A673 (cell line): ENCODE data around the gene RASGEF1C. TPM values are rescaled to one million over a fixed set of nuclear protein-coding genes. Genes with fewer than 3 reads are reported as not detected.

ENCODE experiments used
- BruUV-seq: library from RNA; stranded (reverse); fragments of 400-500 nt; replicated peaks from 2 replicates; lab custom pipeline; 2021; lab: Mats Ljungman, UMichigan
- CTCF ChIA-PET: fragments of 300-600 bp; sonication (Branson Sonifier 250); formaldehyde crosslinking; loops from one replicate; lab custom pipeline; 2022; ENCODE audit warnings: antibody characterized with exemption; lab: Charles Lee
- POLR2A ChIA-PET: fragments of 300-600 bp; sonication (Branson Sonifier 250); formaldehyde crosslinking; loops from one replicate; lab custom pipeline; 2022; ENCODE audit warnings: antibody characterized with exemption; ENCODE audit not compliant: low non-redundant PET; lab: Charles Lee
- DNase-seq: peaks from one replicate; pipeline ENCODE4 v3.0.0-alpha.2; 2015; ENCODE audit warnings: low spot score
- H3K27ac ChIP-seq: fragments of 200-600 bp; sonication (generic); 2 replicates; pipeline ENCODE4 v1.5.1; 2016; ENCODE audit warnings: mixed run types, low read depth, mild to moderate bottlenecking, mixed read lengths, antibody characterized with exemption, low read length; ENCODE audit not compliant: poor library complexity, severe bottlenecking
- H3K27me3 ChIP-seq: fragments of 200-600 bp; sonication (generic); replicated peaks from 2 replicates; pipeline ENCODE4 v1.6.1; 2017; ENCODE audit warnings: mixed run types, low read depth, mild to moderate bottlenecking, mixed read lengths, antibody characterized with exemption, low read length; ENCODE audit not compliant: insufficient read depth, poor library complexity
- H3K36me3 ChIP-seq: fragments of 200-600 bp; sonication (generic); 2 replicates; pipeline ENCODE4 v1.6.1; 2016; ENCODE audit warnings: mixed run types, mild to moderate bottlenecking, mixed read lengths, antibody characterized with exemption, low read length; ENCODE audit not compliant: insufficient read depth, poor library complexity, severe bottlenecking
- H3K4me1 ChIP-seq: fragments of 200-600 bp; sonication (generic); 2 replicates; pipeline ENCODE4 v1.6.1; 2017; ENCODE audit warnings: mixed run types, mild to moderate bottlenecking, mixed read lengths, antibody characterized with exemption, low read length; ENCODE audit not compliant: insufficient read depth, poor library complexity, severe bottlenecking
- H3K4me3 ChIP-seq: fragments of 200-600 bp; sonication (generic); 2 replicates; pipeline ENCODE4 v1.5.1; 2016; ENCODE audit warnings: low read depth, mixed run types, mild to moderate bottlenecking, mixed read lengths, low read length; ENCODE audit not compliant: poor library complexity, severe bottlenecking
- H3K9me3 ChIP-seq: fragments of 200-600 bp; sonication (generic); 2 replicates; pipeline ENCODE4 v1.6.1; 2016; ENCODE audit warnings: mixed run types, low read depth, mild to moderate bottlenecking, mixed read lengths, antibody characterized with exemption, low read length; ENCODE audit not compliant: poor library complexity, severe bottlenecking
- EZH2 ChIP-seq: fragments of 200-600 bp; sonication (generic); IDR thresholded peaks from 2 replicates; pipeline ENCODE4 v1.6.1; 2017; ENCODE audit warnings: borderline replicate concordance, low read depth, mild to moderate bottlenecking, mixed read lengths, antibody characterized with exemption, low read length; ENCODE audit not compliant: poor library complexity, severe bottlenecking
- intact Hi-C: fragments of 100-400 bp; cut with micrococcal nuclease; formaldehyde crosslinking; loops from one replicate; pipeline ENCODE4 v1.10.0; 2022; ENCODE audit not compliant: unreplicated experiment
- total RNA-seq: library from RNA; stranded (reverse); gene quantifications from 2 replicates; pipeline ENCODE4 v1.2.3, GENCODE V29; 2021
- TF ChIP-seq, protein P1 (sequence below): fragments of 300-800, 200-600 bp; sonication (generic); conservative IDR thresholded peaks from 2 replicates; pipeline ENCODE4 v1.5.1; 2017; ENCODE audit warnings: low read depth, mild to moderate bottlenecking, antibody characterized with exemption, low read length, moderate library complexity, mixed read lengths

Gene RASGEF1C
- total RNA-seq, 1 experiment from 2014 or later = not detected

DNA sequence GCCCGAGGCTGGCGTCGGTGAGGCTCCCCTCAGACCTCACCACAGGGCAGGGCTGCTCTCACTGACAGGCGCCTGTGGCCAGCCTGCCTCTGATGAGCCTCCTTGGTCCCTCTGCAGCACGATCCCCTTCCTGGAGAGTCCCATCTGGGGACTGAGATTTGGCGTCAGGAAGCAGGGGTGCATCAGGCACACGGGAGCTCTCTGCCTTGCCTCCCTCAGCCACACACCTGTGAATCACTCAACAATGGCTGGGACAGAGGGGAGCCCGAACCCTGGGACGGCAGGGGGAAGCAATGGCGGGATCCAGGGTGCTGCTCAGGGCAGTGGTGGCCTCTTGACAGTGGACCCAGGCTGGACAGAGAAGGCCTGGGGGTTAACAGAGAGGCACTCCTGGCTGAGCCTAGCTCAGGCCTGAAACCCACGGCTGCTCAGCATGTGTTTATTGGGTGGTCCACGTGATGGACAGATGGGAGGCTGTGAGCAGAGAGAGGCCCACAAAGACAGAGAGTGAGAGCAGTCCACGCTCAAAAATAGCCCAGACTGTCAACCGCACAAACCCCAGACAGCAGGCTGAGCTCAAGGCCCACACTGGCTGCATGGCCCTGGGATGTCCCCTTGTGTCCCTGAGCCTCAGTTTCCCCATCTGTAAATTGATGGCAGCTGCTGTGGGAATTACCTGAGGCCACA, 11.9 kb downstream of the RASGEF1C start:
- intact Hi-C loops = no loop called here

DNA sequence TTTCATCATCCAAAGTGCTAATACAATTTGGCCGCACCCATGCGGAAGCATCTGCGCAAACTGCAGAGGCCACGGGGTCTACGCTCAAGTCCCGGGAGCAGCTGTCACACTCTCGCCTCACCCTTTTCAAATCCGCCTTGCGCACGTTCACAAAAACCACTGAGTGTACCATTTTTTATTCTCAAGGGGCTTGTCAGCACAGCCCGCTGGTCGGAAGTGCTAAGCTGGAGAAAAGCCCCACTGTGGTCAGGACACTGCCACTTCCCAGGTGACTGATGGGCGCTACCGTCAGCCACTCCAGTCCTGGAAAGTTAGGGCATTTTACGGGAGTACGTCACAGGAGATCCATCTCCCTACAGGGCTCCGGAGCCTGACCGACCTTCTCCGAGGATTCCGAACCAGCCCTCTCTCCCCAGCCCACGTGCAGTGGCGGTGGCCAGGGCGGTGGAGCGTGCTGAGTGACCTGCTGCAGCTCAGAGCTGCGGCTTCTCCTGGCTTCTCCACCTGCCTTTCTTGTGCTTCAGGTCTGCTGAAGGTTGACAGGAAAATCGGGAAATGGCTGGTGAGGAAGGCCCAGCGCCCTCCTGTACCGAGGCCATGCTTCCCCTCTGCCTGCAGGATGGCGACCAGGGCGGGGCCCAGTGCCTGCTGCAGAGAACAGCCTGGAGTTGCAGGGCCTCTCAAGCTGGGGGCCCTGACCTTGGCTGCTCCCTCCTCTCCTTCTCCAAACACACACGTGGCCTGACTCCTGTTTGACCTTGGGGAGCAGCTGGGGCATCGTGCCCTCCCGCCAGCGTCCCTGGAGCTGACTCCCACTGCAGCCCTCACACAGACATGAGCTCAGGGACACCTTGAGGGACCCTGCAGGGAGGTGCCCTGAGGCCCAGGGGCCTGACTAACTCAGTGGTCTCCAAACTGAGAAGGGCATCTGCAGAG, 14.3 kb downstream of the RASGEF1C start:
- intact Hi-C loops = no loop called here
- Histone ChIP-seq H3K36me3 (no peaks in the 10 kb centered on the region), H3K4me1 (no peaks in the 10 kb centered on the region), H3K9me3 (no peaks in the 10 kb centered on the region), H3K27ac (no peak overlapping the region), H3K27me3 (no peaks in the 10 kb centered on the region), H3K4me3 (no peak overlapping the region)
- ChIA-PET POLR2A (no interaction called here), CTCF (no interaction called here)
- no peak for TF ChIP-seq EZH2
- TF ChIP-seq, protein P1, sequence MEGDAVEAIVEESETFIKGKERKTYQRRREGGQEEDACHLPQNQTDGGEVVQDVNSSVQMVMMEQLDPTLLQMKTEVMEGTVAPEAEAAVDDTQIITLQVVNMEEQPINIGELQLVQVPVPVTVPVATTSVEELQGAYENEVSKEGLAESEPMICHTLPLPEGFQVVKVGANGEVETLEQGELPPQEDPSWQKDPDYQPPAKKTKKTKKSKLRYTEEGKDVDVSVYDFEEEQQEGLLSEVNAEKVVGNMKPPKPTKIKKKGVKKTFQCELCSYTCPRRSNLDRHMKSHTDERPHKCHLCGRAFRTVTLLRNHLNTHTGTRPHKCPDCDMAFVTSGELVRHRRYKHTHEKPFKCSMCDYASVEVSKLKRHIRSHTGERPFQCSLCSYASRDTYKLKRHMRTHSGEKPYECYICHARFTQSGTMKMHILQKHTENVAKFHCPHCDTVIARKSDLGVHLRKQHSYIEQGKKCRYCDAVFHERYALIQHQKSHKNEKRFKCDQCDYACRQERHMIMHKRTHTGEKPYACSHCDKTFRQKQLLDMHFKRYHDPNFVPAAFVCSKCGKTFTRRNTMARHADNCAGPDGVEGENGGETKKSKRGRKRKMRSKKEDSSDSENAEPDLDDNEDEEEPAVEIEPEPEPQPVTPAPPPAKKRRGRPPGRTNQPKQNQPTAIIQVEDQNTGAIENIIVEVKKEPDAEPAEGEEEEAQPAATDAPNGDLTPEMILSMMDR = no peak
- DNase-seq = no peak
- BruUV-seq = no TSS peak

More for the DNA sequence above, 11.9 kb downstream of the RASGEF1C start:
- Histone ChIP-seq H3K27ac (no peak overlapping the region), H3K27me3 (no peaks in the 10 kb centered on the region), H3K36me3 (no peaks in the 10 kb centered on the region), H3K4me1 (no peaks in the 10 kb centered on the region), H3K4me3 (no peak overlapping the region), H3K9me3 (no peaks in the 10 kb centered on the region)
- POLR2A ChIA-PET = no interaction called here
- TF ChIP-seq, protein P1 = no peak
- no peak for TF ChIP-seq EZH2
- CTCF ChIA-PET = no interaction called here
- no peak for DNase-seq
- BruUV-seq = no TSS peak

DNA sequence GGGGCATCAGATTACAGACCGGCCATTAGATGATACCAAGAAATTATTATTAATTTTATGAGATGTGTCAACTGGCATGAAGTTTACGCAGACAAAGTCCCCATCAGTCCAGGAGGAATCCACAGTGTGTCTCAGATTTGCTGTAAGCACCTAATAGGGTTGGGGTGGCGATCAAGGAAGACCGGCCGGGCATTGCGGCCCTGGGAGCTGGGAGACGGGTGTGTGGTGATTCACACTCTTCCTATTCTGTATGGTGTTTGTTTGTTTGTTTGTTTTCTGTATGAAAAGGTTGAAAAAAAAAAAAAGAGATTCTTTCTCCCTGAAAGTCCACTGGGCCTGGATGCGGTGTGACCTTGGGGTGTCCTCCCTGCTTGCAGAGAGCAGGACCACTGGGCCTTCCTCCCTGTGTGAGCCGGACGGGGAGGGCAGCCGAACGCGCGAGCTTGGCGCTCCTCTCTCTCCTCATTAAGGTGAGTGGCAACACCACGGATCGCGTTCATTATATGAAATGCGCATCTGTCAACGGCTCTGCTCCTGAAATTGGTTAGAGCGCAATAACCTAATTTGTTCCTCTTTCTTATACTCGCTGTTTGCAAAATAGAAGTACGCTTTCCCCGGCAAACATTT, 15.1 kb downstream of the RASGEF1C start:
- Histone ChIP-seq H3K27ac (no peak overlapping the region), H3K9me3 (no peaks in the 10 kb centered on the region), H3K36me3 (no peaks in the 10 kb centered on the region), H3K27me3 (no peaks in the 10 kb centered on the region), H3K4me1 (no peaks in the 10 kb centered on the region), H3K4me3 (no peak overlapping the region)
- CTCF ChIA-PET = no interaction called here
- no peak for DNase-seq
- POLR2A ChIA-PET = no interaction called here
- no peak for TF ChIP-seq EZH2
- TF ChIP-seq, protein P1 = no peak
- intact Hi-C loops = no loop called here
- no TSS peak for BruUV-seq
